Pericardium fibroblast (primary cell): ENCODE data around the gene RAMP3. TPM values are rescaled to one million over a fixed set of nuclear protein-coding genes. Genes with fewer than 3 reads are reported as not detected.

Experiments used
- total RNA-seq: library from RNA; depleted of rRNA; stranded (reverse); fragments of >200 nt; gene quantifications from 2 replicates; pipeline ENCODE4 v1.2.3, GENCODE V29; 2015

RAMP3 gene, protein sequence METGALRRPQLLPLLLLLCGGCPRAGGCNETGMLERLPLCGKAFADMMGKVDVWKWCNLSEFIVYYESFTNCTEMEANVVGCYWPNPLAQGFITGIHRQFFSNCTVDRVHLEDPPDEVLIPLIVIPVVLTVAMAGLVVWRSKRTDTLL
- total RNA-seq: not detected in 2 replicates

DNA sequence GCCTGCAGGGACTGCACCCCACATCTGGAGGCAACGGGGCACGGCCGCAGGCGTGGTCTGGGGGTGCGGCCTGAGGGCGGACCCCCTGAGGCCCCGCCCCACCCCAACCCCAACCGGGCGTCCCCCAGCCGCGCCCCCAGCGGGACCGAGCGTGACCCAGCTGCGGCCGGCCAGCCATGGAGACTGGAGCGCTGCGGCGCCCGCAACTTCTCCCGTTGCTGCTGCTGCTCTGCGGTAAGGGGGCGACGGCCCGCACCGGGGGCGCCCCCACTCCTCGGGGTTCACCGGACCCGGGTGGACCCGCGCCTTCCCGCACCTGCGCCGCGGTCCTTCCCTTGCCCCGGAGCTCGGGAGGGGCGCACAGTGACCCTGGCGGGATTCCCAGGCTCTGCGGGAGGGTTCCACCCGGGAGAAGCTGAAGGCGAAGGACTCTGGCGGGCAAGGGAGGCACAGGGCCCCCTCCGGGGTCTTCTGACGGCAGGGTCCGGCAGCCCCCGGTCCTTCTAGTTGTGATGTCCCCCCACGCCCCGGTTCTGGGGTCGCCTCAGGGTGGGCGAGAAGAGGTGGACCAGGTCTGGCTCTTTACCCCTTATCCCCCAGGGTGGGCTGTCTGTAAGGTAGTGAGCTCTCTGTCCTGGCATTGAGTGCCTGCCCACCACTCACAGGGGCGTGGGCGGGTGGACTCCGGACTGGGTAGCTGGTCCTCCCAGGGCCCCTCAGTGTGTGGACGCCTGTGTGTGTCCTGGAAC is at the start of gene RAMP3:
Gene RAMP3 (plus strand): TSS at position 139 of the 749 bp plus-strand sequence. CDS start 38 bp downstream, at position 177.

DNA sequence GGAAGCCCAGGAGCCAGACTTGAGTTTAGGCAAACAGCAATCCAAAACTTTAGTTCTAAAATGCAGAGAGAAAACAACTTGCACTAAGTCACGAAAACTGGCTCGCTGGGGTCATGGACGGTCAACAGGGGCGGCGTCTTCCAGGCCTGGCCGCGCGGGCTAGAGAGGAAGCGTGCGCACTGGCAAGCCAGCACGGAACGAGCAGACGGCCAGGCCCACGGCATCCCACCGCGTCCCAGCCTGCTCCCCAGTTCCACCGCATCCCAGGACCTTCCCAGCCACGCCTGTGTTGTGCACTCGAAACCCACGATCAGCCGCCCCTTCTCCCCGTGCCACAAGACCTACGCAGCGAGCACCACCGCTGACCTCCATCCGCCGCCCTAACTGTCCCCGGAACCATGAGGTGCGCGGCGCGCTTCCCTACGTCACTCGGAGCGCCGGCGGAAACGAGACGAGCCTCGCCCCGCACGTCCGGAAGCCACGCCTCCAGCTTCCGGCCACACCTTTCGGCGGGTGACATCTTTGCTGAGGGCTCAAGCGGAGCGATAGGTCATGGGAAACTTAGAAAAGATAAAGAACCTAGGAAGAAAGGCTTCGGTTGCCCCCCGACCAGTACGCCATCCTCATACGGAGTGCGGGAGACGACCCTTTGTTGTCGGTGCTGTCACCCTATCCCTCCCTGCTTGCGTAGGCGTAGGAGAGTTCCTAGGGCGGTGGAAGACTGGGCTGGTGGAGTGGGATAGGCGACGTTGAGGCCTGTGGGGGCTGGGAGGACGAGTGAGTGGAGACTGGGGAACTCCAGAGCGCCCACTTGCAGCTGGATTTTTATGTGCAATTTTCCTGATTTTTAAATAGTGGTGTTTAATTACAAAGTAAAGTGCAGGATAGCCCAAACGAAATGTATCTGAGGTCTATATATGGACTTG is 46.0 kb upstream of the RAMP3 start, which contains the start of gene TBRG4:
Gene TBRG4 (minus strand): TSS at position 400 of the 926 bp plus-strand sequence. CDS start 2,460 bp downstream, outside the sequence.

Other genes with a start within 250 kb of the RAMP3 start
- not detected in 2 replicates for gene MYO1G, start 178.8 kb upstream of the RAMP3 start, total RNA-seq
- gene CCM2, start 157.6 kb upstream of the RAMP3 start, total RNA-seq: 43.1 and 57.8 TPM in 2 replicates
- 1.6 and 3.9 TPM in 2 replicates for gene NACAD, start 68.8 kb upstream of the RAMP3 start, total RNA-seq
- gene TBRG4, start 46.1 kb upstream of the RAMP3 start, total RNA-seq: 39.0 and 41.1 TPM in 2 replicates